AG04449 (cell line): Measurements from ENCODE around the gene FOXP1.
"Not testable (repeated sequence)": the region's sequence is repeated elsewhere in the genome, so short reads cannot be mapped to it uniquely, and the experiment has no call there.

Experiments used
- CTCF ChIA-PET: fragments of 350-600 bp; formaldehyde crosslinking; extraction: SDS; loops from one replicate; lab custom pipeline; 2021; ENCODE audit warnings: antibody characterized with exemption; lab: Yijun Ruan, JAX
- POLR2A ChIA-PET: fragments of 400-600, 350-600 bp; formaldehyde crosslinking; extraction: SDS; loops from one replicate; lab custom pipeline; 2020; ENCODE audit warnings: antibody characterized with exemption, inconsistent platforms; lab: Yijun Ruan, JAX
- DNase-seq: peaks from one replicate; pipeline ENCODE4 v3.0.0-alpha.2; 2010; ENCODE audit warnings: low read depth, low spot score
- H3K4me3 ChIP-seq: 2 replicates; pipeline ENCODE4 v1.5.1; 2011; ENCODE audit warnings: low read depth, mild to moderate bottlenecking, control low read depth, low read length
- CTCF ChIP-seq: IDR thresholded peaks from one replicate; pipeline ENCODE4 v1.5.1; 2011; ENCODE audit warnings: mild to moderate bottlenecking, moderate library complexity, low read length, control low read depth, inconsistent platforms; ENCODE audit not compliant: insufficient read depth; ENCODE audit errors: missing control alignments

FOXP1 gene

GRCh38 chr3:71022551-71023335, 560.8 kb downstream of the FOXP1 start:
- ChIA-PET POLR2A (interaction anchor here (0.6 kb wide), 1 partner anchor 374 kb away, joined by 3 read pairs; no protein-coding TSS in a partner anchor), CTCF (interaction anchor here (0.6 to 2.1 kb wide), 11 partner anchors 10 to 491 kb away, joined by 3 to 11 read pairs (median 5); no protein-coding TSS in a partner anchor)
- H3K4me3 ChIP-seq = no peak overlapping the region
- no peak for DNase-seq
- TF ChIP-seq CTCF = no peak

GRCh38 chr3:71018799-71019198, 564.7 kb downstream of the FOXP1 start:
- TF ChIP-seq CTCF = no peak
- CTCF ChIA-PET = interaction anchor here (0.9 to 2.5 kb wide), 2 partner anchors 12 kb away, joined by 3 to 14 read pairs; no protein-coding TSS in a partner anchor
- POLR2A ChIA-PET = no interaction called here
- H3K4me3 ChIP-seq = no peak overlapping the region
- DNase-seq = no peak

DNA sequence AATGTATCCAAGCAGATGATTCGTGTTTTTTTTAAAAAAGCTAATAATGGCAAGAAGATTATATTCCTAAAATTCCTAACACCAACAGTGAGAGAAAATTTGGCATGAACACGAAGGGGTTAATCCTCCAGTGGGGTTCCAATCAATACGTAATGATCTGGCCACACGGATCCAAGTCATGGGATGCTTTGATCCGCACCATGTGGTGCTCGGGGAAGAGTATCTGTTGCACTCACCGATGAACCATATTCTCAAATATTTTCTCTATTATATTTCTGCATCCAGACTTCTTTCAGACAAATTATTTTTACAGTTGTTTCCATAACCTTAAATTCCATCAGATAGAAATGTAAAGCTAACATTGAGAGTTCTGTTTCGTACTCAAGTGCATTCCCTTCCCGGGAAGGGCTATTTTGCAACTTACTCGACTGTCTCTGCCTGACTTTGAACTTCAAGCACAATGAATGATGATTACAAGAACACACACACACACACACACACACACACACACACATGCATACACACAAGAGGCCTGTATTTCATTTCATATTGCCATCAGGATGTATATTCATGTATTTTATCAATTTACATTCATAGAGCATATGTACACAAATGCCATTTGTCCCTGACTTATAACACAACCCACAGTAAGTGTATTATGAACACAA, 567.2 kb downstream of the FOXP1 start:
- CTCF ChIA-PET = interaction anchor here (0.7 to 1.5 kb wide), 2 partner anchors 10 to 16 kb away, joined by 3 to 6 read pairs; no protein-coding TSS in a partner anchor
- no peak for TF ChIP-seq CTCF
- POLR2A ChIA-PET = no interaction called here
- no peak for DNase-seq
- H3K4me3 ChIP-seq = no peak overlapping the region

- POLR2A ChIA-PET, CTCF ChIA-PET, DNase-seq, H3K4me3 ChIP-seq: not testable (repeated sequence)
These were observed 568.9 kb downstream of the FOXP1 start for GRCh38 chr3:71014616-71015015.

GRCh38 chr3:71012971-71013370, 570.6 kb downstream of the FOXP1 start:
- H3K4me3 ChIP-seq = no peak overlapping the region
- no peak for DNase-seq
- TF ChIP-seq CTCF = no peak
- CTCF ChIA-PET = interaction anchor here (1.2 to 1.7 kb wide), 4 partner anchors 9 to 463 kb away, joined by 4 read pairs; no protein-coding TSS in a partner anchor
- POLR2A ChIA-PET = no interaction called here

DNA sequence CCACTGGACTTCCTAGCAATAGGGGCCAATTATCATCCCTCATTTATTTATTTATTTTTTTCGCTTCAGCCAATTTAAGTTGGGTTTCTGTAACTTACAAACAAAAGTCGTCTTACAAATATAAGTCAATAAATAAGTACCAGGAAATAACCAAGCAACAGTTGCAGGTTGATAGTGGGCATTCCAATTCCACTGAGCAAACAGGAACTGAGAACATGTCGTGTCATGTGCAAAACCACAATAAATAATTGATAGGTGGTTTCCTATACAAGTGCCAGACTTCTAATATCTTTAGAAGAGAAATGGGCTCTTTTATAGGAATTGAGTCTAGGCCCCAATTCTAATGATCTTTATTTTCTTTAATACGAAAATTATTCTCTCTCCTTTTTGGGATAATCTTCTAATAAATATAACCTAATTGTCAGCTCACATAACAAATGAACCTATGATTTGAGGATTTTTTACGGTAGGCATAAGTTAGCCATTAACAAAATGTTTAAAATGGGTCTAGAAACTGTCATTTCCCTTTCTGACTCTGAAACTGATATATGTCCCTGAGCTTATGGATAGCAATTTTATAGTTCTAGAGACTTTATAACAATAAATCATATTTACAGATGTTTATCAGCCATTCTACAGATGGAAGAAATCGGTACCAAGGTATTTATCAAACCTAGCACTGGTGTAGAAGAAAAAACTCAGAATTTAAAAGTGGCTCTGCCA, 571.8 kb downstream of the FOXP1 start:
- ChIA-PET CTCF (interaction anchor here (0.8 to 1.7 kb wide), 5 partner anchors 9 to 461 kb away, joined by 3 to 4 read pairs (median 4); no protein-coding TSS in a partner anchor), POLR2A (no interaction called here)
- no peak for TF ChIP-seq CTCF
- H3K4me3 ChIP-seq = no peak overlapping the region
- no peak for DNase-seq
